Right lobe of liver (tissue), 6 donors: Measurements from ENCODE around the gene ZNF578. TPM values are rescaled to one million over a fixed set of nuclear protein-coding genes. Genes with fewer than 3 reads are reported as not detected.
"Not testable (repeated sequence)": the region's sequence is repeated elsewhere in the genome, so short reads cannot be mapped to it uniquely, and the experiment has no call there.

Experiments
- ATAC-seq, 4 donors: fragments of 200-7000 bp; cut with Tn5 transposase; one replicate each; pipeline ENCODE4 v1.9.1; 2020; ENCODE audit warnings: mild to moderate bottlenecking in 4 of 4, moderate library complexity in 4 of 4
- DNase-seq, 3 donors: peaks; one replicate each; pipeline ENCODE4 v3.0.0-alpha.2; 2020
- H3K27ac ChIP-seq, 3 donors: fragments of 200-600 bp; one replicate each; pipeline ENCODE4 v1.8.0; 2022
- H3K27me3 ChIP-seq, 2 donors: fragments of 200-600 bp; one replicate each; pipeline ENCODE4 v1.8.0; 2022
- H3K36me3 ChIP-seq, 4 donors: fragments of 200-600 bp; sonication (generic) in 1 of 4; one replicate each; pipeline versions ENCODE4 v1.5.1 to v1.8.0; 2017 to 2022; ENCODE audit warnings: control low read depth in 1 of 4
- H3K4me1 ChIP-seq, 4 donors: fragments of 200-600 bp; sonication (generic) in 1 of 4; one replicate each; pipeline versions ENCODE4 v1.5.1 to v1.8.0; 2017 to 2022; ENCODE audit warnings: control low read depth in 1 of 4
- H3K4me3 ChIP-seq, 3 donors: fragments of 200-600 bp; one replicate each; pipeline ENCODE4 v1.8.0; 2022
- H3K9me3 ChIP-seq, 4 donors: fragments of 200-600 bp; sonication (generic) in 1 of 4; one replicate each; pipeline versions ENCODE4 v1.5.1 to v1.8.0; 2017 to 2022; ENCODE audit warnings: control low read depth in 1 of 4
- POLR2A ChIP-seq: fragments of 450-650 bp; IDR thresholded peaks from one replicate; pipeline ENCODE4 v1.6.1; 2017; ENCODE audit warnings: antibody characterized with exemption, mild to moderate bottlenecking
- WGBS: methylation state at CpG from one replicate; pipeline ENCODE4 v1.1.6; 2018; ENCODE audit warnings: low coverage, low lambda C conversion rate; ENCODE audit not compliant: insufficient coverage; ENCODE audit errors: missing lambda C conversion rate; 5-methylcytosine and 5-hydroxymethylcytosine counted together
- intact Hi-C, 2 donors: fragments of 100-400 bp; cut with DNase I; formaldehyde crosslinking; loops; one replicate each; pipeline versions ENCODE4 v1.11.2 to v1.14.1; 2022
- total RNA-seq, 6 experiments: library from RNA; depleted of rRNA in 2 of 6; stranded (reverse); fragments of >200 nt in 2 of 6; fragmentation: NEBNext Ultra II Directional in 3 of 6; extraction: Animal tissue kit (Norgen Biotek cat#: 25700) in 3 of 6; gene quantifications; one replicate each; pipeline versions ENCODE4 v1.1.0 to v1.2.4, GENCODE V29; 2016 to 2023
- TF ChIP-seq, protein P1 (sequence below), 4 donors: fragments of 200-600 bp in 3 of 4; fragments of 450-650 bp in 1 of 4; IDR thresholded peaks; one replicate each; pipeline versions ENCODE4 v1.5.1 to v1.8.0; 2016 to 2022; ENCODE audit warnings: antibody characterized with exemption in 4 of 4, mild to moderate bottlenecking in 2 of 4
- donor health status: DM: no; HTN: yes; CAD: no.
- donor health status: DM: no; HTN: no; CAD: no.
- donor health status: DM: no; HTN: no; CAD: no.
- donor health status: DM: no; HTN: yes; CAD: no.
- donor health status: DM: no; HTN: yes; CAD: no.

ZNF578 gene
- total RNA-seq, 6 experiments from 2014 or later = 0.17 to 0.51 (median 0.29) TPM; not detected in 3

DNA sequence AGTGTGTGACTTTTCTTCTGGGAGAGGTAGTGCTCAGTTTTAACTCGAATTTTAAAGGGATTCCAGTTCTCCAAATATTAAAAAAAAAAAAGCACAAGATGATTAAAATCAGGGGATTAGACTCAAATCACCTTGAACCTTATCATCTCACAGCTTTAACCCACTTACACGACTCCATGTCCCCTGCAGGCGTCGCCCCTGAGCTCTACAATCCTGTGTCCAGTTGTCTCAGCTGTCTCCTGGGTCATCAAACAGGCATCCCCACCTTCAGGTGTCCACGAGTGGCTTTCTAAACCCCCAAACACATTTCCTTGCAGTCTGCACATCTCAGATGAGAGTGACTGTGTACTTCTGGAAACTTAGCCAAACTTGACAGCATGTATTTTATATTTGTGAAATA, 88.3 kb downstream of the ZNF578 start:
- Histone ChIP-seq H3K36me3 (peaks cover 0 to 15% (median 9%) of the 10 kb centered on the region in 4 donors), H3K27ac (no peak overlapping the region), H3K9me3 (no peaks in the 10 kb centered on the region), H3K4me1 (no peaks in the 10 kb centered on the region), H3K4me3 (no peak overlapping the region), H3K27me3 (no peaks in the 10 kb centered on the region)
- WGBS = 85% methylated on average over 5 of the region's 5 CpGs
- ATAC-seq = no peak
- DNase-seq = no peak
- no peak for TF ChIP-seq POLR2A
- intact Hi-C loops = no loop called here

DNA sequence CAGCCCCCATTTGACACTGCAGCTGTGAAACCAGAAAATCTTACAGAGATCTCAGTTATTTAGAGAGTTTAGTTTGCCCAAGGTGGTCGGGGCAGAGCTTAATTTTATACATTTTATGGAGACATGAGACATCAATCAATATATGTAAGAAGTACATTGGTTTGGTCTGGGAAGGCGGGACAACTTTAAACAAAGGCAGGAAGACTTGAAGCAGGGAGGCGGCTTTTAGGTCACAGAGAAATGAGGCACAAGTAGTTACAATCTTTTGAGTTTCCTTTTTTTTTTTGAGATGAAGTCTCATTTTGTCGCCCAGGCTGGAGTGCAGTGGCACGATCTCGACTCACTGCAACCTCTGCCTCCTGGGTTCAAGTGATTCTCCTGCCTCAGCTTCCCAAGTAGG, 89.2 kb downstream of the ZNF578 start:
- peaks cover 0 to 24% (median 12%) of the 10 kb centered on the region in 4 donors for H3K36me3 ChIP-seq
- H3K9me3 ChIP-seq, H3K4me3 ChIP-seq, DNase-seq, ATAC-seq, intact Hi-C loops, H3K4me1 ChIP-seq, H3K27ac ChIP-seq, H3K27me3 ChIP-seq: not testable (repeated sequence)
- 64% methylated on average over 6 of the region's 6 CpGs for WGBS

- no peak overlapping the region for H3K4me3 ChIP-seq
- no peak for ATAC-seq
- H3K9me3 ChIP-seq = peaks cover 0 to 7% (median 0%) of the 10 kb centered on the region in 4 donors
- TF ChIP-seq, protein P1, sequence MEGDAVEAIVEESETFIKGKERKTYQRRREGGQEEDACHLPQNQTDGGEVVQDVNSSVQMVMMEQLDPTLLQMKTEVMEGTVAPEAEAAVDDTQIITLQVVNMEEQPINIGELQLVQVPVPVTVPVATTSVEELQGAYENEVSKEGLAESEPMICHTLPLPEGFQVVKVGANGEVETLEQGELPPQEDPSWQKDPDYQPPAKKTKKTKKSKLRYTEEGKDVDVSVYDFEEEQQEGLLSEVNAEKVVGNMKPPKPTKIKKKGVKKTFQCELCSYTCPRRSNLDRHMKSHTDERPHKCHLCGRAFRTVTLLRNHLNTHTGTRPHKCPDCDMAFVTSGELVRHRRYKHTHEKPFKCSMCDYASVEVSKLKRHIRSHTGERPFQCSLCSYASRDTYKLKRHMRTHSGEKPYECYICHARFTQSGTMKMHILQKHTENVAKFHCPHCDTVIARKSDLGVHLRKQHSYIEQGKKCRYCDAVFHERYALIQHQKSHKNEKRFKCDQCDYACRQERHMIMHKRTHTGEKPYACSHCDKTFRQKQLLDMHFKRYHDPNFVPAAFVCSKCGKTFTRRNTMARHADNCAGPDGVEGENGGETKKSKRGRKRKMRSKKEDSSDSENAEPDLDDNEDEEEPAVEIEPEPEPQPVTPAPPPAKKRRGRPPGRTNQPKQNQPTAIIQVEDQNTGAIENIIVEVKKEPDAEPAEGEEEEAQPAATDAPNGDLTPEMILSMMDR (IDR thresholded peaks at IDR 0.05) = no peak
- TF ChIP-seq POLR2A = no peak
- no peak for DNase-seq
- whole genome bisulfite sequencing = 77% methylated on average over 6 of the region's 8 CpGs
- no peaks in the 10 kb centered on the region for H3K27me3 ChIP-seq
- intact Hi-C loops = no loop called here
- H3K27ac ChIP-seq = no peak overlapping the region
- no peaks in the 10 kb centered on the region for H3K4me1 ChIP-seq
- peaks cover 0 to 28% (median 16%) of the 10 kb centered on the region in 4 donors for H3K36me3 ChIP-seq
These were observed 89.8 kb downstream of the ZNF578 start for GRCh38 chr19:52542984-52543664.

- ATAC-seq = no peak
- peaks cover 6 to 71% (median 37%) of the 10 kb centered on the region in 4 donors for H3K9me3 ChIP-seq
- intact Hi-C loops = no loop called here
These were observed 101.0 kb downstream of the ZNF578 start for GRCh38 chr19:52554216-52554971.

GRCh38 chr19:52557231-52557995, 104.1 kb downstream of the ZNF578 start:
- intact Hi-C loops = no loop called here
- H3K27me3 ChIP-seq = no peaks in the 10 kb centered on the region
- ATAC-seq (no peak), DNase-seq (no peak)
- peaks cover 0 to 29% (median 8%) of the 10 kb centered on the region in 4 donors for H3K36me3 ChIP-seq
- H3K9me3 ChIP-seq = peaks cover 9 to 68% (median 29%) of the 10 kb centered on the region in 4 donors
- TF ChIP-seq, protein P1 (IDR thresholded peaks at IDR 0.05) = no peak
- no peak for TF ChIP-seq POLR2A
- H3K4me3 ChIP-seq = no peak overlapping the region
- H3K27ac ChIP-seq = no peak overlapping the region
- 96% methylated on average over 16 of the region's 16 CpGs for WGBS
- no peaks in the 10 kb centered on the region for H3K4me1 ChIP-seq

More at GRCh38 chr19:52554216-52554971, 101.0 kb downstream of the ZNF578 start:
- no peak overlapping the region for H3K4me3 ChIP-seq
- no peaks in the 10 kb centered on the region for H3K4me1 ChIP-seq
- no peaks in the 10 kb centered on the region for H3K27me3 ChIP-seq
- DNase-seq = no peak
- peaks cover 0 to 34% (median 8%) of the 10 kb centered on the region in 4 donors for H3K36me3 ChIP-seq
- H3K27ac ChIP-seq = no peak overlapping the region
- 87% methylated on average over 14 of the region's 15 CpGs for WGBS
- TF ChIP-seq, protein P1 (IDR thresholded peaks at IDR 0.05) = no peak

DNA sequence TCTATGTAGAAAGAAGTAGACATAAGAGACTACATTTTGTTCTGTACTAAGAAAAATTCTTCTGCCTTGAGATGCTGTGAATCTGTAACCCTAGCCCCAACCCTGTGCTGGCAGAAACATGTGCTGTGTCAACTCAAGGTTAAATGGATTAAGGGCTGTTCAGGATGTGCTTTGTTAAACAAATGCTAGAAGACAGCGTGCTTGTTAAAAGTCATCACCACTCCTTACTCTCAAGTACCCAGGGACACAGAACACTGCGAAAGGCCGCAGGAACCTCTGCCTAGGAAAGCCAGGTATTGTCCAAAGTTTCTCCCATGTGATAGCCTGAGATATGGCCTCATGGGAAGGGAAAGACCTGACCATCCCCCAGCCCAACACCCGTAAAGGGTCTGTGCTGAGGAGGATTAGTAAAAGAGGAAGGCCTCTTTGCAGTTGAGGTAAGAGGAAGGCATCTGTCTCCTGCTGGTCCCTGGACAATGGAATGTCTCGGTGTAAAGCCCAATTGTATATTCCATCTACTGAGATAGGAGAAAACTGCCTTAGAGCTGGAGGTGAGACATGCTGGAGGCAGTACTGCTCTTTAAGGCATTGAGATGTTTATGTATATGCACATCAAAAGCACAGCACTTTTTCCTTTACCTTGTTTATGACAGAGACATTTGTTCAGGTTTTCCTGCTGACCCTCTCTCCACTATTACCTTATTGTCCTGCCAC, 105.5 kb downstream of the ZNF578 start:
- WGBS = 67% methylated on average over 1 of the region's 5 CpGs
- Histone ChIP-seq H3K36me3 (peaks cover 0 to 18% (median 1%) of the 10 kb centered on the region in 4 donors), H3K9me3 (peaks cover 9 to 63% (median 25%) of the 10 kb centered on the region in 4 donors)
- H3K27ac ChIP-seq, H3K4me1 ChIP-seq, H3K27me3 ChIP-seq, H3K4me3 ChIP-seq, ATAC-seq, intact Hi-C loops, DNase-seq: not testable (repeated sequence)

- H3K27me3 ChIP-seq, H3K4me1 ChIP-seq, DNase-seq, H3K27ac ChIP-seq, ATAC-seq, H3K36me3 ChIP-seq, intact Hi-C loops, H3K4me3 ChIP-seq: not testable (repeated sequence)
- H3K9me3 ChIP-seq = peaks cover 0 to 50% (median 12%) of the 10 kb centered on the region in 4 donors
- 100% methylated on average over 5 of the region's 8 CpGs for WGBS
These were observed 108.3 kb downstream of the ZNF578 start for GRCh38 chr19:52561611-52562010.
